Amniotic stem cell (primary cell): ENCODE measurements around the gene MAT1A.

Source experiments
- DNase-seq: peaks from one replicate; lab custom pipeline; 2025; lab: John Stamatoyannopoulos, UW

MAT1A gene

DNA sequence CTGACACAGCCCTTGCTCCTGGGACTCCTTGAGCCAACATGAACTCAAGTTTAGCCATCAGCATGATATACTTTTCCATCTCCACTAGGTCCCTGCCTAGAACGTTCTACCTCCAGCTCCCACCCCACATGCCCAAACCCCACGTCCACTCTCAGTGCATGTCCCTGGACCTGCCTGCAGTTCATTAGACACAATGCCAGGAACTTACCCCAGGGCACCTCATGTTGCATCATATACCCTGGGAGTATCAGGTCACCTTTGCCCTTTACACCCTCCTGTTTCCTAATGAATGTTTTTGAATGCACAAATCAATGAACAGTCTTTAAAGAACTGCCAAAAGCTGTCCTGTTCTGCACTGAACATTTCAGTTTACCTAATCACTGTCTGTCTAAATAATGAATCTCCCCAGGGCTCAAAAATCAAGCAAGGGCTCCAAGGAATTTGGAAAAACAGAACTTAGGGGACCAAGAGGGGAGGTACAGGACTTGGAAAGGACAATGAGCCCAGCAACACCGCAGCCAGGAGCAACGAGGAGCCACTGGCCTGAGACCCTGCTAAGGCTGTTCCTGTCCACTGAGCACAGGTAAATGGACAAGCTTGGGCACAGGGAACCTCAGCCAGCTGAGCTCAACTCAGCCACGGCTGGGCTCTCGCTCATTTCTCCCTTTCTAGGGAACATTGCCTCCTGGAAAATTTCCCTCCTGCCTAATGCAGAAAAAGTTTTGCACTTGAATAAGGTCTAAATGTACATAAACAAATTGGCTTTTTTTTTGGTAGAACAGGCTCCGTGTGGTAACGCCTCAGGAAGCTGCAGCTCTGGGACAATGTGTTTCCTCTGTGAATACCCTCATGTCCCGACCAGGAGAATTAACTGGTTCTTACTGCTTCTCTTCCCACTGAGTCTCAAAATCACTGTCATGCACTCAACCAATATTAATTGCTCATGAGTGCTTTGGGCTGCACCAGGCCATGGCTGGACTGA is 7.4 kb downstream of the MAT1A start:
- DNase-seq, result no peak

DNA sequence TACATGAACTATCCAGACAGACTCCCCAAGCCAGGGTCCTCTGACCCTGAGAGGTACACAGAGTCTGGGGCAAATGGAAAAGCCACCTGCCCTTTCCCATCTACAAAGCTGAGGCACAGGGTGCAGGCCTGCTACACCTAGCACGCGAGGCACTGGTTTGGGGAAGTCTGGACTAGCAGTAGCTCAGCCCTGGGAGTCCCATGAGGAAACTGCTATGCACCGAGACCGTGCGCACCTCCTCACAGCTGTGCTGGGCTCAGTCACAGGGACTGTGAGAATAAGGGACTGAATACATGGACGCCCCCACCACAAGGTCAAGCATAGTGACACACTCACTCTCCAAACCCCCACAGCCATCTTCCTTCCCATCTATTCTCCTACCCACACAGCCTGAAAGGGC is 8.2 kb downstream of the MAT1A start:
- DNase-seq, result no peak

DNA sequence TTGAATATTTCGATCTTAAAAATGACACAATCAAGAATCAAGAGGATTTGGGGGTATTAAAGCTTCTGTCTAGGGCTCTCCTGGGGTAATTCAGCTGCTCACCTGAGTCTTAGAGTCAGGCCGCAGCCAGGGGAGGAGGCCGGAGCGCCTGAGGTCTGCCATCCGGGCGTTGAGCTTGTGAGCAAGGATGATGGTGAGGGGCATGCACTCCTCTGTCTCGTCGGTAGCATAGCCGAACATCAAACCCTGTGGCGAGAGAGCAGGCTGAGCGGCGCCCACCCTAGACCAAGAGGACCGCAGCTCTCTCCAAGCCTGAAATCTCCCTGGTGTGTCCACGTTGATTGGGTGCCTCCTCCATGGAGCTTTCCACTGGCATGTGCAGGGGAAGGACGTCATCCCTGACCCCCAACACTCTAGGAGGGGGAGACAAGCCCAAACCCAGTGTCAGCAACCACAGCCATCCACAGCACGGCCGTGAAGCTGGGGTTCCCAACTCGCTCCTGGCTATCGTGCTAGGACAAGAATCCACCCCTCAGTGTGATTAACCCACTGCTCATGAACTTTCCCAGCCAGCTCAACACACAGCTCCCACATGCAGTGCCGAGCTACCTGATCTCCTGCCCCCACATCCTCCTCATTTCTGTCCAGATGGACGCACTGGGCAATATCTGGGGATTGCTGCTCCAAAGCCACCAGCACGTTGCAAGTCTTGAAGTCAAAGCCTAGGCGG is 9.2 kb downstream of the MAT1A start:
- no peak for DNase-seq

DNA sequence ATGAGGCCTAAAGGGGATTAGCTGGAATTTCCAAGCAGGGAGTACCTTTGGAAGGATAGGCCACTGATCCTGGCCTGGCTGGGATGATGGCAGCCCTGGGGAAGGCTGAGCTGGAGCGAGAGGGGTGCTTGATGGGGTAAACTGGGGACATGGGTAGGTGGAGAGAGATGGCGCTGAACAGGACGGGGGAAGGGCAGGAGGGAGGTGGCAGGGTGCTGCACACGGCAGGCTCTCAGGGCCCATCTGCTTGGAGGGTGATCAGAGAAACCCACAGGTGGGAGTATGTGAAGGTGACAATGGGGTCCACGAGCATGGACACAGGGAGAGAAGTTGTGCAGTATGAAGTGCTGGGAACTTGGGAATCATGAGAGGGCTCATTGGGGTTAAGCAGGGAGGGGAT is 10.3 kb downstream of the MAT1A start:
- DNase-seq, result no peak

DNA sequence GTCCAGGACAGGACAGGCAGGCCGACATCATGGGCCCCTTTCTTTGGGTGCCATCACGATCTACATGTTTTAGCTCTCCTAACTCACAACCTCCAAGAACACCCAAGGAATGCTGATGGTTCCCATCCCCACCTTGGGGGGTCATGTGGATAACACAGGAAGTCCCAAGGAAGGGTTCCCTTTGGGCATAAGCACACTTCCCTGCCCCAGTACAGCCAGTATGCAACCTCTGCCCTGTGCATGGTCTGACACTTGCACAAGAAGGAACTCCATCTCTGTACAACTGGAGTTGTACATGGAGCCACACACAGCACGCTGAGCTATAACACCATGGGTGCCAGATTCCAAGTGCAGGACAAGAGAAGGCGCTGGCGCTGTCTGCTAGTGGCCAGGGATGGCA is 11.0 kb downstream of the MAT1A start:
- no peak for DNase-seq

DNA sequence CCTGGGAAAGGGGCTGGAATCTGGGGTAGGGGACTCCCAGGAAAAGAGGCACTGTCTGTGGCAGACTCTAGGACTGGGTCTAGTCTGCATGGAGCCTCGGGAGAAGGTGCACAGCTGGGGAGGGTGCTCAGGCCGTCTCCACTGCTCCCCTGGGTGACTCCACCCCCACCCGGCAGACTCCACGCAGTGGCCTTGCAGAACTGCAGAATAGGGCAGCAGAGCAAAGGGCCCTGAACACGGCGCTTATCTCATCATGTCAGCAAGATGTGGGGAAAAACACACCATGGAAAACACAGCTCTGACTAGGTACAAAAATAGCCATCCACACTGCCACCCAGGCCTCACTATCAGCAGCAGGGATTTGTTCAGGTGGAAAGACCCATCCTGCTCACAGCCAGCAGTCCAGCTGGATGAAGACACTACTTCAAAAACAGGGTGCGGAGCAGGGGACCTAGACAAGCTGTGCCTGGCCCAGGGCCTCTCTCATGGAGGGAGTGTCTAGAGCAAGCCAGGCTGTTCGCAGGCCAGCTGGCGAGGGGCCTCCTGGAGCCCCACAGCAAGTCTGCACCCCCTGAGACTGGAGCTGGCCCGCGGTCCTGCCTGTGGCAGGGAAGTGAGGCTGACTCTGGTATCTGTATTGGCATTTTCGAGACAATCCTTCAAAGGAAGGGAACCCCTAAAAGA is 11.7 kb downstream of the MAT1A start:
- no peak for DNase-seq

DNA sequence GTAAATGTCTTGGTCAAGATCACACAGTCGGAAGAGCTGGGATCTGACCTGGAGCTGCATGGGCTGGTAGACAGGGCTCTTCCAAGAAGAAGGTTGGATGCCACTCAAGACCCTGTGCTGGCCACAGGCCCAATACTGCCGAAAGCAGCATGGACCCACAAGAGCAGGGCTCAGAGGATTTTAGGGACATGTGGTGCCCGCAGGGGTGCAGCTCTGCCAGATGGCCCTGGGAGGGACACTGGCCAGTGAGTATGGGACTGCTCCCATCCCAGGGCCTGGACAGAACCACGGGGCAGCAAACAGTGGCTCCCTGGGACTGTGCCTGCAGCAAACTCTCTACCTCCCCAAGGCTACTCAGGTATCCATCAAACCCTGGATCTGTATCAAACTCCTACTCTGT is 12.4 kb downstream of the MAT1A start:
- no peak for DNase-seq

DNA sequence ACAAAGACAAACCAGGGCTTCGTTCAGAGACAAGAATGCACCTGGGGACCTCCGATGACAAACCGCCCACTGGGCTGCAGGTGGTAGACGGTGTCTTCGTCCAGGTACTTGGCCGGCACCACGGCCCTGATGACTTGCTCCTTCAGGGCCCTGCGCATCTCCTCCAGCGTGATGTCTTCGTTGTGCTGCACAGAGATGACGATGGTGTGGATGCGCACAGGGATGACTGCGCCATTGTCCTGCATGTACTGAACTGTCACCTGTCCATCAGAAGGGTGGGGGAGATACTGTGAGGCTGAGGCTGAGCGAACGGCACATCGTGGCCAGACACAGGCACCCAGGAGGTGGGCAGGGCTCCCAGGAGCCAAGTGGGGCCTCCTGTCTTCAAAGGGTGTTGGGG is 13.1 kb downstream of the MAT1A start:
- no peak for DNase-seq

DNA sequence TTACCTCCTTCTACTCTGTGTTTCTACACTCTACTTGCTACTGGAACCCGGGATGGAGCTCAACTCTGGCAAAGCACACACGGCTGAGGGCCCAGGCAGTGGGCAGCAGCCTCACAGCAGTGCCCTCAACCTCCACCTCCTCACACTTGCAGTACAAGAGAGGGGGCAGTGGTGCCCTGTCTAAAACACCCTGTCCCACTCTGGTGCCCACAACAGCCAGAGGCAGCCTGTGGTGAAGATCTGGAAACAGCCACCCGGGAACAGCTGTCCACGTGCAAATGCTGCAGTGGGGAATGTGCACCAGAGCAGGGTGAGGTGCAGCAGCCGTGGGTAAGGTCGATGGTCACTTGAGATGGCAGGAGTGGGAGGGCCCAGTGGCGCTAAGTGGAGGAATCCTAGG is 13.7 kb downstream of the MAT1A start:
- DNase-seq, result no peak

DNA sequence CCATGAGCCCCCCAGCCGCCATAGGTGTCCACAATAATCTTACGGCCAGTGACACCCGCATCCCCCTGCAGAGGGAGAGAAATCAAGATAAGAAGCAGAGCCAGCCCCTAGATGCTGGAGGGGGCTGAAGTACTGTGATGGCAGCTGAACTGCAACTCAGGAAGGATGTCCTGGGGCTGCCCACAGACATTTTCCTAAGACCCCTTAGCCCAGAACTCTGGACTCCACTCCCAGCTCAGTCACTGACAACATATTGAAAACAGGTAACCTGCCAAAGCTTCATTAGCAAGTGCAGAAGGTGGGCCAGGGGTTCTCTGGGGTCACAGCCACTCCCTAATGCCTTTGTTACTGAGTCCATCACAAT is 14.3 kb downstream of the MAT1A start:
- no peak for DNase-seq

DNA sequence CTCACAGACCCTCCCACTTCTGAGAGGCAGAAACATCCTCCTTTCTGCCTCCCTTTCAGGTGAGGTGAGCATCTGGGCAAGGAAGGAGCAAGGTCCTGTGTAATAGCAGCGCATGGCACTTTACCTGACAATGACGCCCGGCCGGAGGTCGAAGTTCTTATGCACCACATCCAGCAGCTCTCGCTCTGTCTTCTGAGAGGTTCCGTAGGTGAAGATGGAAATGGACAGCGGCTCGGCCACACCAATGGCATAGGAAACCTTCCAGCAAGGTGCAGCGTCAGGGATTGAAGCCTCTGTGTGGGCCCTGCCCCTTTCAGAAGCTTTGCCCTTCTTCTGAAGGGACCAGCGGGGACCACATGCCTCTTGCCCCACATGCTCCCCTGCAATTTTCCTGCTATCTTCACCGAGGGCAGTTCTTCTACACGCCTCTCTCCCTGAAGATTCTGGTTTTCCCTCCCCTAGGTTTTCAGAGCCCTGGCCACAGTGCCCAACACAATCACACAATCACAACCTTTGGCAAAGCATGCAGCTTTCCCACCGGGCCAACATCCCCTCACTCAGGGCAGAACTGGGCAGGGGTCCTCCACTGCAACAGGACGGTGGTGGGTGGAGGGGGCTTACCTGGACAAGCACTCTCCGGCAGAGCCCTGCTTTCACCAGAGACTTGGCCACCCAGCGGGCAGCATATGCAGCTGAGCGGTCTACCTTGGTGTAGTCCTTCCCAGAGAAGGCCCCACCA is 14.9 kb downstream of the MAT1A start:
- DNase-seq, result no peak

DNA sequence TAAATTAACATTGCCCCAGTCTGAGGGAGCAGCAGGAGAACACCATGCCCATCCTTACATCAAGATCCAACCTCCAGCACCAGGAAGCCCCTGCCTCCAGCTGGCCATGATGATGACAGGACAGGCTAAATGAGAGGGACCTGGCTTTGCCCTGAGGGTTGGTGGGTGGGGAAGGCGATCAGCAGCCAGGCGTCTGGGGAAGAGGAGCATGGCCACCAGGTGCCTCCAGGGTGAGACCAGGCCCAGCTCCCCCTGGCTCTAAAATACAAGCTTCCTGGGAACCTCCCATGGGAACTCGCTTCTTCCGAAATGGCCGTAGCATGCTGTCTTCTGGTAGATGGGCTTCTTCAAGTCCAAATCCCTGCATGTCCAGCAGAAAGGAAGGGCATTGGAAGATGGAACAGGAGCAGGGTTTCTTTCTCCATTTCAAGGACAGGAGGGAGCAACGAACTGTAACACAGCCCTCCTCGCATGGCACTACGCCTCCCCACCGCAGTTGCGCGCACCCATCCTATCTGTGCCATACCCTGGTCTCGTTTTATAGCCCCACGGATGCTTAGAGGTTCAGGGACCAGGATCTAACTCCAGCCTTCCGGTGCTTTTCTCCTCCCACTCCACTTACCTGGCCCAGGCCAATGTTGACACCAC is 15.8 kb downstream of the MAT1A start:
- no peak for DNase-seq

DNA sequence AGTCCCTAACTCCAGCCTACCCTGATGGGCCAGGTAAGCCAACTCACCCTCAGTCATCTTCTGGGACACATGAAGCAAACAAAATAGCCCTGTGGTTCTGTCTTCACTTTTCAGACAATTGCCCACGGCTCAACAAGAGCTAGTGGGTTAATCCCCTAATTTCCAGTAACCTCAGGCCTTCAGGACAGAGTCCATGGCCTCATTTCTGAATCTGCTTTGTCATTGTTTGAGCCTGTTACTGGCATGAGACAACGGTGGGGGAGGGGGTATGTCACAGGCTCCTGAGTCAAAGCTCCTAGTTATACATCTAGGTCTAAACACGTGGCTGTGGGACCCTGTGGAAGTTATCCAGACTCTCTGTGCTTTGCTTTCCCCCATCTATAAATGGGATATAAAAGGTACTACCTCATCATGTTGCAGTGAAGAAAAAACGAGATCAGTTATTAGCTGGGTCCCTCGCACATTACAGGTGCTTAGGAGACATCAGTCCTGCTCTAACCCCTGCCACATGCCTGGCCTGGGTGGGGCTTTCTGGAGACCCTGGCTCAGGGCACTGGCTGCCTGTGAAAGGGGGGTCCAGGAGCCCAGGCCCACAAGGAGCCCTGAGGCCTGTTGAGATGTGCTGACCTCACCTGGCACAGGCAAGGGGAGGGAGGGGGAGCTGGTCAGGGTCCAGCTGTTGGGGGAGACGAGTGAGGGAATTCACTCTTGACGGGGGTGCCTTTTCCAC is 16.5 kb downstream of the MAT1A start:
- DNase-seq, result no peak

DNA sequence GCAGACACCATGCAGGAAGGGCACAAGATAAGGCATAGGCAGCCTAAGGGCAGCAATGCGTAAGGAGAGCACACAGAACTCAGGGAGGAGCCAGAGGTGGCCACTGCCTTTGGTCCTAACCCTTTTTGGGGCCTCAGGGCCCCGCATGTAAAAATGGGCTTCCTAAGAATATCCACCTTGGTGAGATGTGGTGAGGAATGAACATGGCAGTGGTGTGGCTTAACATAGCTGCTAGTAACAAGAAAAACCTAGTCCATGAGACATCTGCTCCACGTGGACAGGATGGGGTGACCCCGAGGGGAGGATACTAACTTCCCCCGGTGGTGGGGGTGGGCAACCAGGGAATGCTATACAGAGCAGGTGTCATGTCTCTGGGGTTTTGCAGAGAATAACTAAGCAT is 18.0 kb downstream of the MAT1A start:
- no peak for DNase-seq

DNA sequence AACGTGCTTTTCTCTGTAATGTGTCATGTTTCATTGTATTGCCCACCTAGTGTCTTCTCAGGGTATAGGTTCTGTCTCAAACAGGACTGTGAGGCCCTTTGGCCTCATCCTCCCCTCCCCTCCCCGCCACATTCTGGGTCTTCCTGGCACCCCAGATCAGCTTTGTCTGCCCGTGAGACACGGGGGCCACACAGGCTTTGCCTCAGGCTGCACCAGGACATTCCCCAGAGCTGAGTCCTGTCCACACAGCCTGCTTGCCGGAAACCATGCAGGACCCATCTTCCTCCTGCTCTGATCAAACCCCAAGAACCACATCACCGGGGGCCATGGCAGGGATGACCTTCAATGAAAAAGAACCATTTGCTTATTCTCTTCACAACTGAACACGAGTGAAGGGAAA is 18.6 kb downstream of the MAT1A start:
- DNase-seq, result no peak

DNA sequence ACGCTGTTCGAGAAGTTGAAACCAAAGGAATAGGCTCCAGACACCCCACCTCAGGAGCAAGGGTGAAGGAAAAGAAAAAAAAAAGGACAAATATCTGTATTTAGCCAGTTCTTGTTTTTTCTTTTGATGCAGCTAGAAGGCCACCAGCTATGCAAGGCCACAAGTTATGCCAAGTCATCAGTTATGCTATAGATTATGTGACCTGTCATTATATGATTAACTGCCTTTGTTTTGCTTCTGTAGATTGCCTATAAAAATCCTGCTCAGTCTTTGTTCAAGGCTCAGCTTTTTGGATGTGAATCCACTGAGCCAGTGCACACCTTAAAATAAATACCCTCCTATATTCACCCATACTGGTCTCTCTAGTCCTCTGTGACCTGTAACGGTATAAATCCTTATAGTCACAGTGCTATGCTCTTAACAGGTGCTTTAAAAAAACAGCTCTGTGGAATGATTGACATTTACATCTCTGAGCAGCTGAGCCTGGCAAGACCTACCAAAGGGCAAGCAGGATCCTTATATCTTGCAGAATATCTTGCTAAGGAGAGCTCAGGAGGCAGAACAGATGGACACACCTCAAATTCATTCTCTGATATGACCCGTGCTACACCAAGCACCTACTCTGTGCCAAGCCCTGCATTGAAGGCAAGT is 20.4 kb downstream of the MAT1A start:
- no peak for DNase-seq

DNA sequence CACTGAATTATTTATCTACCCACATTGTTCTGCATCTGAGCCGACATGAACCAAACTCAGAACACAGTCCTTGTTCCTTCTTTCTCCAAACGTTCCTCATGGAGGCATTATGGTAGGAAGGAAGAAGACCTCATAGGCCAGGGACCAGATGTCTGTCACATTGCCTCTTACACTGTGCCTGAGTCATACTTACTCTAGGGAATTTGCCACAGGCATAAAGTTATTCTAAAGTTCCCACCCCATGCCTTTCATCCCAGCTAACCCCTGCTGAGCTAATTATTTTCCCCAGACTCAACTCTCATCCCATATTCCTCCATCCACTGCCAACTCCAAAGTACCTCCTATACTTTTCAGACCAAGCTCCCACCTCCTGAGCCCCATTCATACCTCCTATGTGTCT is 21.2 kb downstream of the MAT1A start:
- DNase-seq, result no peak

DNA sequence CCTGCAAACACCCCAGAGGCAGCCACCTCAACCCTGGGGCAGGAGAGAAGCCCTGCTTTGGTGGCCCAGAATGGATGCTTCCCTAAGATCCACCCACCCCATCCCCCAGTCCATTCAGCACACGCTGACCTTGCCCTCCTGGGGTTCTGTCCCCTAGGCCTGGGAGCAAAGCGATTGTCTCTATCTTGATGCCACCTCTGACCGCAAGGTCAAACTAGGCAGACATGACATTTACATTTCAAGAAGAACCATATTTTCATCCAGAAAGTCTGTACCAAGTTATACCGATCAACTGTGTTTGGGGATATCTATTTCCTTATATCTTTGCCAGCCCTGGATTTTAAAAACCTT is 23.0 kb downstream of the MAT1A start:
- DNase-seq, result no peak

DNA sequence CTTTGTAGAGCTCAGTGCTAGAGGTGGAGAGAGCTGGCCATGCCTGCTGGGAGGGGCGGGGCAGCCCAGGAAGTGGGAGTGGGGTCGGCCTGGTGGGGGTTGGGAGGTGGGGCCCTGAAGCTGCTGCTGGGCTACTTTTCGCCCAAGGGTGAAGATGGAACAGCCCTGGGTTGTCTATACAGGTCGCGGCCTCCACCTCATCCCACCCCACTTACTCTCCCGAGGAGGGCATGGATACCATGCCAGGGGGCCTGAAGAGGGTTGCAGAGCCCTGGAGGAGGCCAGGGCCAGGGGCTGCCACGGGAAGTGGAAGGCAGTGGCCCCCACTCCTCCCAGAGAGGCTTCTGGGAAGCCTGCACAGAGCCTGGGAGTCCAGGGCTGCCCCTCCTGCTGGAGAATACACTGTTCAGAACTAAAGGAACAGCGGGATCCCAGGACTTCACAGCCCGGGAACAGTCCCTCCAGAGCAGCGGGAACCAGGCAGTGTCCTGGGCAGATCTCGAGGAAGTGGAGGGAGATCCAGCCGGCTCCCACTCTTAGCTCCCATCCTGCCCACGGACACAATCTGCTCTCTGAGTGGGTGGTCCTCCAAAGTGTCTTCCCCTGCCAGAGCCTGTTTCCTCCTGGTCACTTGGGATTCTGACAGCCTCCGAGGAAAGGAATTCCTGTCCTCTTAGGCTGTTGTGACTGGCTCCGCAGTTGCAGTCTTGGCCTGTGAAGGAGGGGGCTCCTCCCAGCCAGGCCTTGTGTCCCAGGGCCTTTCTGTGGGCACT is 23.5 kb downstream of the MAT1A start:
- no peak for DNase-seq
